HEK293 (cell line): ENCODE data around the gene NELFB.

Experiments
- BCL11A ChIP-seq: fragments of 450-650 bp; formaldehyde crosslinking; IDR thresholded peaks from 2 replicates; pipeline ENCODE4 v1.5.1; 2016; ENCODE audit warnings: low read depth, missing biosample characterization, missing genetic modification characterization
- KLF8 ChIP-seq: fragments of 450-650 bp; formaldehyde crosslinking; IDR thresholded peaks from 2 replicates; pipeline ENCODE4 v1.5.1; 2016; ENCODE audit warnings: missing biosample characterization, missing genetic modification characterization
- MZF1 ChIP-seq: fragments of 450-650 bp; formaldehyde crosslinking; IDR thresholded peaks from 2 replicates; pipeline ENCODE4 v1.5.1; 2017; ENCODE audit warnings: missing biosample characterization, missing genetic modification characterization, borderline replicate concordance
- REPIN1 ChIP-seq: fragments of 450-650 bp; formaldehyde crosslinking; IDR thresholded peaks from 2 replicates; pipeline ENCODE4 v1.5.1; 2017; ENCODE audit warnings: missing biosample characterization, missing genetic modification characterization, low read depth
- SP3 ChIP-seq: fragments of 450-650 bp; formaldehyde crosslinking; IDR thresholded peaks from 2 replicates; pipeline ENCODE4 v1.5.1; 2016; ENCODE audit warnings: missing biosample characterization, missing genetic modification characterization
- YY2 ChIP-seq: fragments of 450-650 bp; formaldehyde crosslinking; IDR thresholded peaks from 2 replicates; pipeline ENCODE4 v1.5.1; 2016; ENCODE audit warnings: missing biosample characterization, missing genetic modification characterization
- ZFP41 ChIP-seq: fragments of 450-650 bp; formaldehyde crosslinking; IDR thresholded peaks from 2 replicates; pipeline ENCODE4 v1.5.1; 2016; ENCODE audit warnings: missing biosample characterization, missing genetic modification characterization, borderline replicate concordance
- ZNF140 ChIP-seq: fragments of 450-650 bp; formaldehyde crosslinking; IDR thresholded peaks from 2 replicates; pipeline ENCODE4 v1.5.1; 2016; ENCODE audit warnings: missing biosample characterization, missing genetic modification characterization
- ZNF2 ChIP-seq: fragments of 450-650 bp; formaldehyde crosslinking; IDR thresholded peaks from 2 replicates; pipeline ENCODE4 v1.5.1; 2016; ENCODE audit warnings: missing biosample characterization, missing genetic modification characterization
- ZNF211 ChIP-seq: fragments of 450-650 bp; formaldehyde crosslinking; IDR thresholded peaks from 2 replicates; pipeline ENCODE4 v1.5.1; 2016; ENCODE audit warnings: low read depth, missing biosample characterization, missing genetic modification characterization
- ZNF24 ChIP-seq: fragments of 450-650 bp; formaldehyde crosslinking; IDR thresholded peaks from 2 replicates; pipeline ENCODE4 v1.5.1; 2016; ENCODE audit warnings: missing biosample characterization, missing genetic modification characterization
- ZNF561 ChIP-seq: fragments of 450-650 bp; IDR thresholded peaks from 2 replicates; pipeline ENCODE4 v1.5.1; 2018; ENCODE audit warnings: missing biosample characterization, missing genetic modification characterization, borderline replicate concordance
- ZNF571 ChIP-seq: fragments of 450-650 bp; formaldehyde crosslinking; IDR thresholded peaks from 2 replicates; pipeline ENCODE4 v1.5.0; 2017; ENCODE audit warnings: missing biosample characterization, missing genetic modification characterization
- ZNF623 ChIP-seq: fragments of 450-650 bp; formaldehyde crosslinking; IDR thresholded peaks from 2 replicates; pipeline ENCODE4 v1.5.1; 2016; ENCODE audit warnings: missing biosample characterization, missing genetic modification characterization
- ZNF624 ChIP-seq: fragments of 450-650 bp; formaldehyde crosslinking; IDR thresholded peaks from 2 replicates; pipeline ENCODE4 v1.5.1; 2017; ENCODE audit warnings: missing biosample characterization, missing genetic modification characterization
- ZNF830 ChIP-seq: fragments of 450-650 bp; IDR thresholded peaks from 2 replicates; pipeline ENCODE4 v1.5.0; 2018; ENCODE audit warnings: missing biosample characterization, missing genetic modification characterization, low read depth, mild to moderate bottlenecking, moderate library complexity
- ZNF837 ChIP-seq: fragments of 450-650 bp; formaldehyde crosslinking; IDR thresholded peaks from 2 replicates; pipeline ENCODE4 v1.5.1; 2016; ENCODE audit warnings: missing biosample characterization, missing genetic modification characterization
- TF ChIP-seq, protein P1 (sequence below): fragments of 450-650 bp; formaldehyde crosslinking; conservative IDR thresholded peaks from 2 replicates; pipeline ENCODE4 v1.5.1; 2016; ENCODE audit warnings: low read depth, missing biosample characterization, missing genetic modification characterization
- TF ChIP-seq, protein P2 (sequence below): fragments of 450-650 bp; formaldehyde crosslinking; IDR thresholded peaks from 2 replicates; pipeline ENCODE4 v1.5.1; 2016; ENCODE audit warnings: missing biosample characterization, missing genetic modification characterization
- TF ChIP-seq, protein P3 (sequence below): fragments of 450-650 bp; formaldehyde crosslinking; IDR thresholded peaks from 2 replicates; pipeline ENCODE4 v1.5.1; 2016; ENCODE audit warnings: missing biosample characterization, missing genetic modification characterization
- TF ChIP-seq, protein P4 (sequence below): fragments of 450-650 bp; formaldehyde crosslinking; IDR thresholded peaks from 2 replicates; pipeline ENCODE4 v1.5.1; 2016; ENCODE audit warnings: missing biosample characterization, missing genetic modification characterization
- TF ChIP-seq, protein P5 (sequence below): fragments of 450-650 bp; formaldehyde crosslinking; IDR thresholded peaks from 2 replicates; pipeline ENCODE4 v1.5.1; 2016; ENCODE audit warnings: missing biosample characterization, missing genetic modification characterization
- TF ChIP-seq, protein P6 (sequence below): sonication (generic); formaldehyde crosslinking; IDR thresholded peaks from 2 replicates; pipeline ENCODE4 v1.8.1; 2022; ENCODE audit warnings: mild to moderate bottlenecking, moderate library complexity, missing genetic modification reagents
- TF ChIP-seq, protein P7 (sequence below): fragments of 450-650 bp; formaldehyde crosslinking; IDR thresholded peaks from 2 replicates; pipeline ENCODE4 v1.5.1; 2016; ENCODE audit warnings: missing biosample characterization, missing genetic modification characterization
- TF ChIP-seq, protein P8 (sequence below): IDR thresholded peaks from 2 replicates; pipeline ENCODE4 v1.6.1; 2011; ENCODE audit warnings: mild to moderate bottlenecking, low read depth, low read length, borderline replicate concordance

The NELFB gene

DNA sequence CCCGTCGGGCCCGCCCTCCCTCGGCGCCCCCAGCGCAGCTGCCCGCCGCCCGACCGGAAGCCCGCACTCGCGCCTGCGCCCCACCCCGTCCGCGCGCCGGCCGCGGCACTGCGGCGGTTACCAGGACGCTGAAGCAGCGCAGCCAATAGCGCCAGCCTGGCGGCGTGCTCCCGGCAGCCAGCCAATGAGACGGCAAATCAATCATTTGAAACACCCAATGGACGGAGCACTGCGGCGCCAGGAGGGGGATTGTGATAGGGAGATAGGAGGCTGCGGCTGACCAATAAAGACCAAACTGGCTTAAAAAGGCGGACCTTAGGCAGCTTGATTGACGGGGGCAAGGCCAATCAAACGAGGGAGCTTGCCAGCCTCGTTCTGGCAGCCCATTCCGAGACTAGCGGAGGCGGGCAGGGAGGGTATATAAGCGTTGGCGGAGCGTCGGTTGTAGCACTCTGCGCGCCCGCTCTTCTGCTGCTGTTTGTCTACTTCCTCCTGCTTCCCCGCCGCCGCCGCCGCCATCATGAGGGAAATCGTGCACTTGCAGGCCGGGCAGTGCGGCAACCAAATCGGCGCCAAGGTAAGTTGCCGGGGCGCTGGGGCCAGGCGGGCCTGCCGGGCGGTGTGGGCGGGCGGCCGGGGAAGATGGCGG, 14.2 kb upstream of the NELFB start, which contains the start of gene TUBB4B (continued):
- TF ChIP-seq, protein P1, sequence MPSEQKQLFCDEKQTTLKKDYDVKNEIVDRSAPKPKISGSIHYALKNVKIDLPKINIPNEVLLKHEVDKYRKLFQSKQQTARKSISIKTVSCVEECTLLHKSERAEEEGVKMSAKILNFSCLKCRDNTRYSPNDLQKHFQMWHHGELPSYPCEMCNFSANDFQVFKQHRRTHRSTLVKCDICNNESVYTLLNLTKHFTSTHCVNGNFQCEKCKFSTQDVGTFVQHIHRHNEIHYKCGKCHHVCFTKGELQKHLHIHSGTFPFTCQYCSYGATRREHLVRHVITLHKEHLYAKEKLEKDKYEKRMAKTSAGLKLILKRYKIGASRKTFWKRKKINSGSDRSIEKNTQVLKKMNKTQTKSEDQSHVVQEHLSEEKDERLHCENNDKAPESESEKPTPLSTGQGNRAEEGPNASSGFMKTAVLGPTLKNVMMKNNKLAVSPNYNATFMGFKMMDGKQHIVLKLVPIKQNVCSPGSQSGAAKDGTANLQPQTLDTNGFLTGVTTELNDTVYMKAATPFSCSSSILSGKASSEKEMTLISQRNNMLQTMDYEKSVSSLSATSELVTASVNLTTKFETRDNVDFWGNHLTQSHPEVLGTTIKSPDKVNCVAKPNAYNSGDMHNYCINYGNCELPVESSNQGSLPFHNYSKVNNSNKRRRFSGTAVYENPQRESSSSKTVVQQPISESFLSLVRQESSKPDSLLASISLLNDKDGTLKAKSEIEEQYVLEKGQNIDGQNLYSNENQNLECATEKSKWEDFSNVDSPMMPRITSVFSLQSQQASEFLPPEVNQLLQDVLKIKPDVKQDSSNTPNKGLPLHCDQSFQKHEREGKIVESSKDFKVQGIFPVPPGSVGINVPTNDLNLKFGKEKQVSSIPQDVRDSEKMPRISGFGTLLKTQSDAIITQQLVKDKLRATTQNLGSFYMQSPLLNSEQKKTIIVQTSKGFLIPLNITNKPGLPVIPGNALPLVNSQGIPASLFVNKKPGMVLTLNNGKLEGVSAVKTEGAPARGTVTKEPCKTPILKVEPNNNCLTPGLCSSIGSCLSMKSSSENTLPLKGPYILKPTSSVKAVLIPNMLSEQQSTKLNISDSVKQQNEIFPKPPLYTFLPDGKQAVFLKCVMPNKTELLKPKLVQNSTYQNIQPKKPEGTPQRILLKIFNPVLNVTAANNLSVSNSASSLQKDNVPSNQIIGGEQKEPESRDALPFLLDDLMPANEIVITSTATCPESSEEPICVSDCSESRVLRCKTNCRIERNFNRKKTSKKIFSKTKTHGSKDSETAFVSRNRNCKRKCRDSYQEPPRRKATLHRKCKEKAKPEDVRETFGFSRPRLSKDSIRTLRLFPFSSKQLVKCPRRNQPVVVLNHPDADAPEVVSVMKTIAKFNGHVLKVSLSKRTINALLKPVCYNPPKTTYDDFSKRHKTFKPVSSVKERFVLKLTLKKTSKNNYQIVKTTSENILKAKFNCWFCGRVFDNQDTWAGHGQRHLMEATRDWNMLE (tag by site-specific recombination), result no peak
- TF ChIP-seq BCL11A (tag by site-specific recombination) (no peak), YY2 (tag by site-specific recombination) (peak; percentile 94), ZNF24 (tag by site-specific recombination) (0 out of 2 replicates have a peak, but pooled peaks have one; percentile 28), ZNF561 (tag by site-specific recombination) (peak; percentile 36; the same call in 1 of the 2 replicates), REPIN1 (tag by site-specific recombination) (no peak), SP3 (tag by site-specific recombination) (peak; percentile 82; the same call in 1 of the 2 replicates), ZNF837 (tag by site-specific recombination) (no peak), ZNF2 (tag by site-specific recombination) (peak; percentile 64; the same call in 1 of the 2 replicates), ZNF571 (no peak), ZNF830 (tag by site-specific recombination) (no peak), ZNF211 (tag by site-specific recombination) (no peak), ZNF140 (no peak), ZNF624 (tag by site-specific recombination) (peak; percentile 29; the same call in 1 of the 2 replicates), KLF8 (peak; percentile 83), ZNF623 (tag by site-specific recombination) (no peak), MZF1 (no peak), ZFP41 (tag by site-specific recombination) (peak; percentile 84; the same call in 1 of the 2 replicates)
- TF ChIP-seq, protein P2, sequence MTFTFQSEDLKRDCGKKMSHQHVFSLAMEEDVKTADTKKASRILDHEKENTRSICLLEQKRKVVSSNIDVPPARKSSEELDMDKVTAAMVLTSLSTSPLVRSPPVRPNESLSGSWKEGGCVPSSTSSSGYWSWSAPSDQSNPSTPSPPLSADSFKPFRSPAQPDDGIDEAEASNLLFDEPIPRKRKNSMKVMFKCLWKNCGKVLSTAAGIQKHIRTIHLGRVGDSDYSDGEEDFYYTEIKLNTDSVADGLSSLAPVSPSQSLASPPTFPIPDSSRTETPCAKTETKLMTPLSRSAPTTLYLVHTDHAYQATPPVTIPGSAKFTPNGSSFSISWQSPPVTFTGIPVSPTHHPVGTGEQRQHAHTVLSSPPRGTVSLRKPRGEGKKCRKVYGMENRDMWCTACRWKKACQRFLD (tag by site-specific recombination), result no peak
- TF ChIP-seq, protein P3, sequence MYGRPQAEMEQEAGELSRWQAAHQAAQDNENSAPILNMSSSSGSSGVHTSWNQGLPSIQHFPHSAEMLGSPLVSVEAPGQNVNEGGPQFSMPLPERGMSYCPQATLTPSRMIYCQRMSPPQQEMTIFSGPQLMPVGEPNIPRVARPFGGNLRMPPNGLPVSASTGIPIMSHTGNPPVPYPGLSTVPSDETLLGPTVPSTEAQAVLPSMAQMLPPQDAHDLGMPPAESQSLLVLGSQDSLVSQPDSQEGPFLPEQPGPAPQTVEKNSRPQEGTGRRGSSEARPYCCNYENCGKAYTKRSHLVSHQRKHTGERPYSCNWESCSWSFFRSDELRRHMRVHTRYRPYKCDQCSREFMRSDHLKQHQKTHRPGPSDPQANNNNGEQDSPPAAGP, result peak; percentile 87
- TF ChIP-seq, protein P4, sequence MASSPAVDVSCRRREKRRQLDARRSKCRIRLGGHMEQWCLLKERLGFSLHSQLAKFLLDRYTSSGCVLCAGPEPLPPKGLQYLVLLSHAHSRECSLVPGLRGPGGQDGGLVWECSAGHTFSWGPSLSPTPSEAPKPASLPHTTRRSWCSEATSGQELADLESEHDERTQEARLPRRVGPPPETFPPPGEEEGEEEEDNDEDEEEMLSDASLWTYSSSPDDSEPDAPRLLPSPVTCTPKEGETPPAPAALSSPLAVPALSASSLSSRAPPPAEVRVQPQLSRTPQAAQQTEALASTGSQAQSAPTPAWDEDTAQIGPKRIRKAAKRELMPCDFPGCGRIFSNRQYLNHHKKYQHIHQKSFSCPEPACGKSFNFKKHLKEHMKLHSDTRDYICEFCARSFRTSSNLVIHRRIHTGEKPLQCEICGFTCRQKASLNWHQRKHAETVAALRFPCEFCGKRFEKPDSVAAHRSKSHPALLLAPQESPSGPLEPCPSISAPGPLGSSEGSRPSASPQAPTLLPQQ (tag by site-specific recombination), result no peak; the same call in 1 of the 2 replicates
- TF ChIP-seq, protein P5, sequence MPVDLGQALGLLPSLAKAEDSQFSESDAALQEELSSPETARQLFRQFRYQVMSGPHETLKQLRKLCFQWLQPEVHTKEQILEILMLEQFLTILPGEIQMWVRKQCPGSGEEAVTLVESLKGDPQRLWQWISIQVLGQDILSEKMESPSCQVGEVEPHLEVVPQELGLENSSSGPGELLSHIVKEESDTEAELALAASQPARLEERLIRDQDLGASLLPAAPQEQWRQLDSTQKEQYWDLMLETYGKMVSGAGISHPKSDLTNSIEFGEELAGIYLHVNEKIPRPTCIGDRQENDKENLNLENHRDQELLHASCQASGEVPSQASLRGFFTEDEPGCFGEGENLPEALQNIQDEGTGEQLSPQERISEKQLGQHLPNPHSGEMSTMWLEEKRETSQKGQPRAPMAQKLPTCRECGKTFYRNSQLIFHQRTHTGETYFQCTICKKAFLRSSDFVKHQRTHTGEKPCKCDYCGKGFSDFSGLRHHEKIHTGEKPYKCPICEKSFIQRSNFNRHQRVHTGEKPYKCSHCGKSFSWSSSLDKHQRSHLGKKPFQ (tag by site-specific recombination), result no peak
- TF ChIP-seq, protein P6, sequence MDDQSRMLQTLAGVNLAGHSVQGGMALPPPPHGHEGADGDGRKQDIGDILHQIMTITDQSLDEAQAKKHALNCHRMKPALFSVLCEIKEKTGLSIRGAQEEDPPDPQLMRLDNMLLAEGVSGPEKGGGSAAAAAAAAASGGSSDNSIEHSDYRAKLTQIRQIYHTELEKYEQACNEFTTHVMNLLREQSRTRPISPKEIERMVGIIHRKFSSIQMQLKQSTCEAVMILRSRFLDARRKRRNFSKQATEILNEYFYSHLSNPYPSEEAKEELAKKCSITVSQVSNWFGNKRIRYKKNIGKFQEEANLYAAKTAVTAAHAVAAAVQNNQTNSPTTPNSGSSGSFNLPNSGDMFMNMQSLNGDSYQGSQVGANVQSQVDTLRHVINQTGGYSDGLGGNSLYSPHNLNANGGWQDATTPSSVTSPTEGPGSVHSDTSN (CRISPR knock-in tag), result peak; percentile 100
- TF ChIP-seq, protein P7, sequence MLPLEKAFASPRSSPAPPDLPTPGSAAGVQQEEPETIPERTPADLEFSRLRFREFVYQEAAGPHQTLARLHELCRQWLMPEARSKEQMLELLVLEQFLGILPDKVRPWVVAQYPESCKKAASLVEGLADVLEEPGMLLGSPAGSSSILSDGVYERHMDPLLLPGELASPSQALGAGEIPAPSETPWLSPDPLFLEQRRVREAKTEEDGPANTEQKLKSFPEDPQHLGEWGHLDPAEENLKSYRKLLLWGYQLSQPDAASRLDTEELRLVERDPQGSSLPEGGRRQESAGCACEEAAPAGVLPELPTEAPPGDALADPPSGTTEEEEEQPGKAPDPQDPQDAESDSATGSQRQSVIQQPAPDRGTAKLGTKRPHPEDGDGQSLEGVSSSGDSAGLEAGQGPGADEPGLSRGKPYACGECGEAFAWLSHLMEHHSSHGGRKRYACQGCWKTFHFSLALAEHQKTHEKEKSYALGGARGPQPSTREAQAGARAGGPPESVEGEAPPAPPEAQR (tag by site-specific recombination), result 0 out of 2 replicates have a peak, but pooled peaks have one; percentile 23
- TF ChIP-seq, protein P8, sequence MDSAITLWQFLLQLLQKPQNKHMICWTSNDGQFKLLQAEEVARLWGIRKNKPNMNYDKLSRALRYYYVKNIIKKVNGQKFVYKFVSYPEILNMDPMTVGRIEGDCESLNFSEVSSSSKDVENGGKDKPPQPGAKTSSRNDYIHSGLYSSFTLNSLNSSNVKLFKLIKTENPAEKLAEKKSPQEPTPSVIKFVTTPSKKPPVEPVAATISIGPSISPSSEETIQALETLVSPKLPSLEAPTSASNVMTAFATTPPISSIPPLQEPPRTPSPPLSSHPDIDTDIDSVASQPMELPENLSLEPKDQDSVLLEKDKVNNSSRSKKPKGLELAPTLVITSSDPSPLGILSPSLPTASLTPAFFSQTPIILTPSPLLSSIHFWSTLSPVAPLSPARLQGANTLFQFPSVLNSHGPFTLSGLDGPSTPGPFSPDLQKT, result peak; percentile 65; the same call in 1 of the 2 replicates
